CD8-positive, alpha-beta memory T cell (primary cell): ENCODE data around the gene NRSN2. TPM values are rescaled to one million over a fixed set of nuclear protein-coding genes. Genes with fewer than 3 reads are reported as not detected.
A peak's percentile ranks its signal among the peaks of the same experiment; 100 is the strongest.
"Not testable (repeated sequence)": the region's sequence is repeated elsewhere in the genome, so short reads cannot be mapped to it uniquely, and the experiment has no call there.

Experiments
- CTCF ChIA-PET: fragments of 350-600 bp; sonication (Branson Sonifier 250); formaldehyde crosslinking; loops from one replicate; lab custom pipeline; 2021; ENCODE audit warnings: antibody characterized with exemption; lab: Charles Lee
- POLR2A ChIA-PET: fragments of 350-600 bp; sonication (Branson Sonifier 250); formaldehyde crosslinking; loops from one replicate; lab custom pipeline; 2021; ENCODE audit warnings: antibody characterized with exemption; lab: Charles Lee
- DNase-seq, 5 donors: peaks; one replicate each; pipeline versions ENCODE4 v3.0.0 to v3.0.0-alpha.2; 2020 to 2022; ENCODE audit warnings: mixed read lengths in 1 of 5
- H3K27ac ChIP-seq: one replicate; pipeline ENCODE4 v1.7.0; 2013; ENCODE audit warnings: low read depth, mild to moderate bottlenecking, low read length, moderate library complexity
- H3K27me3 ChIP-seq: 2 replicates; pipeline ENCODE4 v1.7.0; 2013; ENCODE audit warnings: low read length, mild to moderate bottlenecking; ENCODE audit not compliant: insufficient read depth, poor library complexity, severe bottlenecking
- H3K36me3 ChIP-seq: 2 replicates; pipeline ENCODE4 v1.7.0; 2013; ENCODE audit warnings: mild to moderate bottlenecking, low read length, moderate library complexity; ENCODE audit not compliant: insufficient read depth
- H3K4me1 ChIP-seq: 2 replicates; pipeline ENCODE4 v1.7.0; 2013; ENCODE audit warnings: mild to moderate bottlenecking, low read length, moderate library complexity; ENCODE audit not compliant: insufficient read depth
- H3K4me3 ChIP-seq: 2 replicates; pipeline ENCODE4 v1.7.0; 2013; ENCODE audit warnings: mild to moderate bottlenecking, low read length
- H3K9me3 ChIP-seq: 2 replicates; pipeline ENCODE4 v1.7.0; 2013; ENCODE audit warnings: mild to moderate bottlenecking, low read length
- H3K27ac Mint-ChIP-seq, 8 donors: one replicate each; pipeline ENCODE4 v1.8.0; 2020 to 2021; ENCODE audit warnings: mixed read lengths in 8 of 8, mild to moderate bottlenecking in 6 of 8, inconsistent platforms in 3 of 8, moderate library complexity in 3 of 8
- H3K27me3 Mint-ChIP-seq, 2 donors: one replicate each; pipeline ENCODE4 v1.8.0; 2020 to 2021; ENCODE audit warnings: mixed read lengths in 2 of 2, mild to moderate bottlenecking in 1 of 2, moderate library complexity in 1 of 2
- H3K36me3 Mint-ChIP-seq, 3 donors: one replicate each; pipeline ENCODE4 v1.8.0; 2020 to 2021; ENCODE audit warnings: mixed read lengths in 3 of 3, inconsistent platforms in 1 of 3, mild to moderate bottlenecking in 1 of 3
- H3K4me1 Mint-ChIP-seq, 3 donors: one replicate each; pipeline ENCODE4 v1.8.0; 2020 to 2021; ENCODE audit warnings: mixed read lengths in 3 of 3, inconsistent platforms in 1 of 3, mild to moderate bottlenecking in 1 of 3
- H3K4me3 Mint-ChIP-seq, 7 donors: one replicate each; pipeline ENCODE4 v1.8.0; 2020 to 2021; ENCODE audit warnings: mixed read lengths in 7 of 7, mild to moderate bottlenecking in 6 of 7, moderate library complexity in 4 of 7, inconsistent platforms in 2 of 7
- H3K9me3 Mint-ChIP-seq, 5 donors: one replicate each; pipeline ENCODE4 v1.8.0; 2020 to 2022; ENCODE audit warnings: mixed read lengths in 5 of 5, mild to moderate bottlenecking in 3 of 5, moderate library complexity in 2 of 5, inconsistent platforms in 1 of 5
- polyA plus RNA-seq: library from polyadenylated mRNA; unstranded; fragments of 300-500 nt; fragmentation: Illumina TruSeq; gene quantifications from one replicate; pipeline ENCODE4 v1.2.3, GENCODE V29; 2021
- total RNA-seq, 2 experiments: library from RNA; stranded (reverse); gene quantifications; one replicate each; pipeline ENCODE4 v1.2.3, GENCODE V29; 2021

Gene NRSN2
- total and polyA plus RNA-seq, 3 experiments from 2014 or later = 1.0 to 9.5 (median 7.6) TPM

GRCh38 chr20:368915-369314 is 22.0 kb downstream of the NRSN2 start:
- Histone ChIP-seq H3K4me3 (no peak overlapping the region), H3K9me3 (no peaks in the 10 kb centered on the region), H3K36me3 (no peaks in the 10 kb centered on the region), H3K27ac (no peak overlapping the region), H3K4me1 (peaks cover 38% of the 10 kb centered on the region), H3K27me3 (no peaks in the 10 kb centered on the region)
- Mint-ChIP-seq H3K27ac (no peak overlapping the region), H3K36me3 (peaks cover 0 to 2% (median 0%) of the 10 kb centered on the region in 3 donors), H3K4me3 (no peak overlapping the region), H3K4me1 (peaks cover 0 to 2% (median 0%) of the 10 kb centered on the region in 3 donors), H3K27me3 (peaks cover 3% of the 10 kb centered on the region in 2 donors), H3K9me3 (no peaks in the 10 kb centered on the region)
- ChIA-PET POLR2A (no interaction called here), CTCF (interaction anchor here (1.4 kb wide), 1 partner anchor 14 kb away, joined by 3 read pairs; no protein-coding TSS in a partner anchor)
- peak in 1 of 5 donors; percentile 10 for DNase-seq

- Histone ChIP-seq H3K36me3 (no peaks in the 10 kb centered on the region), H3K4me3 (no peak overlapping the region), H3K27ac (peak overlapping the region; percentile 76), H3K27me3 (no peaks in the 10 kb centered on the region), H3K9me3 (no peaks in the 10 kb centered on the region), H3K4me1 (peaks cover 35% of the 10 kb centered on the region)
- Mint-ChIP-seq H3K36me3 (peaks cover 0 to 2% (median 0%) of the 10 kb centered on the region in 3 donors), H3K9me3 (no peaks in the 10 kb centered on the region), H3K4me3 (no peak overlapping the region), H3K4me1 (peaks cover 0 to 2% (median 0%) of the 10 kb centered on the region in 3 donors), H3K27ac (no peak overlapping the region), H3K27me3 (peaks cover 3% of the 10 kb centered on the region in 2 donors)
- CTCF ChIA-PET = no interaction called here
- DNase-seq = peak in 1 of 5 donors; percentile 1
- POLR2A ChIA-PET = no interaction called here
Observed at GRCh38 chr20:370151-370600, 23.3 kb downstream of the NRSN2 start.

DNA sequence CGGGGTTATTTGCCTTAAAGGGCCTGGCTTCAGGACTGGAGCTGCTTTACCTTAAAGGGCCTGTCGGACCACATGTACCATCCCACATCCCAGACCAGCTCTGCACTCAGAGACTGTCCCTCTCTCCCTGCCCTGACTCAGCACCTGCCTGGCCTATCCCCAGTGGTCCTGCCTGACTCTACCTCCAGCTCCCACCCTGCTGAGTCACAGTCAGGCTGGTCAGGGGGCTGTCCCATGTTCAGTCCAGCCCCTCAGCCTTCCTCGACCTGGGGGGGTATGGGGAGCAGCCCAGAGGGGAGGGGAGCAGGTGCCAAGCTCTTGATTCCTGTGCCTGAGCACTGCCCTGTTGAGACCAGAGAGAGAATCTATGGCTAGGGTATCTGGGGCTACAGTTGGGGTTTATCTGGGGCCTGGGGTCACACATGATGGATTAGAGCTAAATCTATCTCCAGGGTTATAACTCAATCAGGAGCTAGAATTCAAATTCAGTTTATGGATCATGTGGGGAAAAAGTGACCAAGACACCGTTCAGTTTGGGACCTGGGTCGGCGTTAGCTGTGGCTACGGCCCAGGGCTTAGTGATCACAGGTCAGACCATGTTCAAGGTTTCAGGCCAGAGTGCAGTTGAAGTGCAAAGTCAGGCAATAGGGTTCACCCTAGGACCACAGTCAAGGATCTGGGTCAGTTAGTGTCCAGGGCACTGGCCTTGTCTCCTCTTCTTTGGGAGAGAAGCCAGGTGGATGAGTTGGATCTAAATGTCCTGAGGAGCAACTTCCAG is 24.3 kb downstream of the NRSN2 start:
- H3K9me3 Mint-ChIP-seq = no peaks in the 10 kb centered on the region
- POLR2A ChIA-PET = no interaction called here
- Histone ChIP-seq H3K4me1 (peaks cover 25% of the 10 kb centered on the region), H3K9me3 (no peaks in the 10 kb centered on the region), H3K4me3 (no peak overlapping the region), H3K27me3 (no peaks in the 10 kb centered on the region), H3K27ac (peak overlapping the region; percentile 76), H3K36me3 (no peaks in the 10 kb centered on the region)
- H3K36me3 Mint-ChIP-seq = peaks cover 0 to 2% (median 0%) of the 10 kb centered on the region in 3 donors
- CTCF ChIA-PET = interaction anchor here (1.1 to 2.8 kb wide), 2 partner anchors 16 to 41 kb away, joined by 3 to 6 read pairs; no protein-coding TSS in a partner anchor
- H3K4me3 Mint-ChIP-seq = no peak overlapping the region
- peaks cover 0 to 2% (median 0%) of the 10 kb centered on the region in 3 donors for H3K4me1 Mint-ChIP-seq
- peak overlapping the region in 1 of 8 donors; percentile 14 for H3K27ac Mint-ChIP-seq
- DNase-seq = peak in 1 of 5 donors; percentile 37
- peaks cover 3% of the 10 kb centered on the region in 2 donors for H3K27me3 Mint-ChIP-seq

DNA sequence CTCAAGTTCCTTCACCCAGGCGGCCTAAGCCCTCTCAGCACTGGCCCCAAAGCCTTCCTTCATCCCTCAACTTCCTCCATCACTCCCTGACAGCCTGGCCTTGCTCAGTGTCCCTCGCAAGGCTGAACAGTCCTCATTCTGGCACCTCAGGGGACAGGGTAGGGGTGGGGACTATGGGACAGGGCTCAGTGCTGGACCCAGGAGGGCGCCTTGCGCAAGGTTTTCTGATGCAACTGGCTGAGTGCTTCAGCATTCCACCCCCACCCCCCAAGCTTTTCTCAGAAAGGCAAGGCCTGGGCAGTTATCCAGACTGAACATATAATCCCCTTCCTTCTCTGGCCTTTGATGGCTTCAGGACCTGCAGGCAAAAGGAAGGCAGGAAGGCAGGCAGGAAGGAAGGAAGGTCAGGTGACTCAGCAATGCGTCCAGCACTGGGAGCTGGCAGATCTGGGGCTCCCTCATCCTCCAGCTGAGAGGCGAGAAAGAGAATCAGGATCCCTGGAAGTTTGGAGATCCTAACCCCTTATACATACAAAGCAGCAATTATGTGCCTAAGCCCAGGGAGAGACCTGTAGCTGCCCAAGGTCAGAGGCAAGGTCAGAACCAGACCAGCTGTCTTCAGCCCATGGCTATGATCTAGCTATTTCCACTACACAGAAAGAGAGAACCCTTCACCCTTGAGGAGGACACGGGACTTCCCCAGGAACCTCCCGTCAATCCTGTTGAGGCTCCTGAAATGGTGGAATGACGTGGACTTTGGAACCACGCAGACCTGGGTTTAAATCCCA is 25.0 kb downstream of the NRSN2 start:
- H3K4me3 Mint-ChIP-seq = no peak overlapping the region
- no peak overlapping the region for H3K4me3 ChIP-seq
- H3K27me3 Mint-ChIP-seq = peaks cover 3% of the 10 kb centered on the region in 2 donors
- H3K27me3 ChIP-seq = no peaks in the 10 kb centered on the region
- H3K36me3 Mint-ChIP-seq = peaks cover 0 to 2% (median 0%) of the 10 kb centered on the region in 3 donors
- H3K9me3 ChIP-seq = no peaks in the 10 kb centered on the region
- peak in 1 of 5 donors; percentile 18 for DNase-seq
- H3K36me3 ChIP-seq = no peaks in the 10 kb centered on the region
- no peaks in the 10 kb centered on the region for H3K9me3 Mint-ChIP-seq
- H3K27ac ChIP-seq = peak overlapping the region; percentile 76
- peaks cover 21% of the 10 kb centered on the region for H3K4me1 ChIP-seq
- ChIA-PET CTCF (interaction anchor here (1.1 to 2.8 kb wide), 2 partner anchors 17 to 42 kb away, joined by 3 to 6 read pairs; no protein-coding TSS in a partner anchor), POLR2A (interaction anchor here (0.6 kb wide), 1 partner anchor 176 kb away, joined by 10 read pairs; no protein-coding TSS in a partner anchor)
- no peak overlapping the region for H3K27ac Mint-ChIP-seq
- peaks cover 0 to 2% (median 0%) of the 10 kb centered on the region in 3 donors for H3K4me1 Mint-ChIP-seq

GRCh38 chr20:372543-373082 is 25.7 kb downstream of the NRSN2 start:
- not testable (repeated sequence) for H3K27me3 Mint-ChIP-seq, H3K36me3 ChIP-seq, H3K4me3 Mint-ChIP-seq, H3K27ac Mint-ChIP-seq, H3K36me3 Mint-ChIP-seq, H3K27me3 ChIP-seq, H3K4me1 Mint-ChIP-seq, H3K9me3 ChIP-seq, H3K4me3 ChIP-seq, H3K9me3 Mint-ChIP-seq
- DNase-seq = peak in 1 of 5 donors; percentile 5
- Histone ChIP-seq H3K4me1 (peaks cover 21% of the 10 kb centered on the region), H3K27ac (peak overlapping the region; percentile 46)
- ChIA-PET CTCF (interaction anchor here (2.8 kb wide), 1 partner anchor 18 kb away, joined by 6 read pairs; no protein-coding TSS in a partner anchor), POLR2A (interaction anchor here (0.6 kb wide), 1 partner anchor 176 kb away, joined by 10 read pairs; no protein-coding TSS in a partner anchor)

GRCh38 chr20:373171-373890 is 26.4 kb downstream of the NRSN2 start:
- peaks cover 0 to 2% (median 0%) of the 10 kb centered on the region in 3 donors for H3K4me1 Mint-ChIP-seq

DNA sequence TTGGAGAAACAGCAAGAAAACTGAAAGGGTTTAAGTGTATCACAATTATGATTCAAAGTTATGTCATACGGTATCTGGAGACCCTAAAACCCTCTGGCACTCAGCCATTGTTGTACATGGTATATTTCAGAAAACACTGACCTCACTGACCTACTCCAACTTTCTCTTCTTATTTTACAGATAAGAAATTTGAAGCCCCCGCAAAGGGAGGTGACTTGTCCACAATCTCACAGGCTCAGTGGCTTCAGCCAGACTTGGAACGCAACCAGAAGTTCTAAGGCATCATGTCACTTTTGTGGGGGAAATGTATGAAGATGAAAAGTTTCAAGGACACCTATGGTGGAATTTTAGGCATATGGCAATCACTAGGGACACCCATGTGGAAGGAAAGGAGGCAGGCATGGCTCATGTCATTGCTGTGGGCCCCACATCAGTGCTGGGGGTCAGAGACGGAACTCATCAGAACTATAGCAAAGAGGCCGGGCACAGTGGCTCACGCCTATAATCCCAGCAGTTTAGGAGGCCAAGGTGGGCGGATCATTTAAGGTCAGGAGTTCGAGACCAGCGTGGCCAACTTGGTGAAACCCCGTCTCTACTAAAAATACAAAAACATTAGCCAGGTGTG is 28.5 kb downstream of the NRSN2 start:
- Histone ChIP-seq H3K4me1 (peaks cover 21% of the 10 kb centered on the region), H3K9me3 (no peaks in the 10 kb centered on the region), H3K27me3 (no peaks in the 10 kb centered on the region), H3K27ac (peak overlapping the region; percentile 54), H3K4me3 (no peak overlapping the region), H3K36me3 (no peaks in the 10 kb centered on the region)
- H3K36me3 Mint-ChIP-seq = peaks cover 0 to under 1% (median 0%) of the 10 kb centered on the region in 3 donors
- peak overlapping the region in 1 of 8 donors; percentile 86 for H3K27ac Mint-ChIP-seq
- peaks cover 0 to 2% (median 0%) of the 10 kb centered on the region in 3 donors for H3K4me1 Mint-ChIP-seq
- no peak overlapping the region for H3K4me3 Mint-ChIP-seq
- ChIA-PET POLR2A (no interaction called here), CTCF (no interaction called here)
- DNase-seq = peak in 1 of 5 donors; percentile 3
- H3K9me3 Mint-ChIP-seq = no peaks in the 10 kb centered on the region
- no peaks in the 10 kb centered on the region for H3K27me3 Mint-ChIP-seq

More at GRCh38 chr20:373171-373890, 26.4 kb downstream of the NRSN2 start:
- Histone ChIP-seq H3K9me3 (no peaks in the 10 kb centered on the region), H3K27me3 (no peaks in the 10 kb centered on the region), H3K4me3 (no peak overlapping the region), H3K27ac (peak overlapping the region; percentile 46), H3K36me3 (no peaks in the 10 kb centered on the region), H3K4me1 (peaks cover 21% of the 10 kb centered on the region)
- CTCF ChIA-PET = interaction anchor here (2.8 kb wide), 1 partner anchor 18 kb away, joined by 6 read pairs; no protein-coding TSS in a partner anchor
- POLR2A ChIA-PET = no interaction called here
- Mint-ChIP-seq H3K4me3 (no peak overlapping the region), H3K27ac (peak overlapping the region in 1 of 8 donors; percentile 24), H3K9me3 (no peaks in the 10 kb centered on the region), H3K36me3 (peaks cover 0 to 2% (median 0%) of the 10 kb centered on the region in 3 donors), H3K27me3 (peaks cover 1 to 3% of the 10 kb centered on the region in 2 donors)
- DNase-seq = peak in 1 of 5 donors; percentile 32
